Measurements from ENCODE around the gene SPACA7. TPM values are rescaled to one million over a fixed set of nuclear protein-coding genes. Genes with fewer than 3 reads are reported as not detected.
"Not testable (repeated sequence)": the region's sequence is repeated elsewhere in the genome, so short reads cannot be mapped to it uniquely, and the experiment has no call there.

SPACA7 gene
- total and polyA plus RNA-seq, 10 of the 15 experiments (the other 5 are each of a cell fraction or from before 2014, with no cell fraction given): not detected

GRCh38 chr13:112431734-112432133 is 55.6 kb downstream of the SPACA7 start:
- H3K79me2 ChIP-seq (ENCODE audit: control insufficient read depth, insufficient read depth, low read length): no peaks in the 10 kb centered on the region
- H3K4me3 ChIP-seq: no peak overlapping the region
- H3K4me2 ChIP-seq (ENCODE audit: control insufficient read depth, insufficient read depth): no peak overlapping the region
- H3K27ac ChIP-seq (ENCODE audit: control insufficient read depth, insufficient read depth): no peak overlapping the region
- WGBS (ENCODE audit: insufficient coverage, insufficient replicate concordance, low lambda C conversion rate, missing lambda C conversion rate): 0% methylated on average over 5 of the region's 5 CpGs
- ATAC-seq: no peak
- SMC1A ChIA-PET (ENCODE audit: uncharacterized antibody, unreplicated experiment): no interaction called here
- no peaks in the 10 kb centered on the region for H3K27me3 ChIP-seq (replicated peaks in 1 of 2; ENCODE audit: control insufficient read depth in 2 of 2, insufficient read depth in 2 of 2, low read length in 1 of 2)
- no TSS peak for BruUV-seq (replicated peaks)
- no peaks in the 10 kb centered on the region for H3K36me3 ChIP-seq (ENCODE audit: control insufficient read depth in 2 of 2, insufficient read depth in 2 of 2, low read length in 1 of 2)
- DNase-seq (ENCODE audit: low read depth, low spot score): no peak
- no peaks in the 10 kb centered on the region for H3K9me3 ChIP-seq (replicated peaks; ENCODE audit: control insufficient read depth, insufficient read depth, low read length)
- RAD21 ChIA-PET (ENCODE audit: unreplicated experiment): no interaction called here
- in situ Hi-C loops (cut with MboI): loop anchor here (25.0 kb wide), 1 partner anchor 1344 kb away; no protein-coding TSS in a partner anchor
- CTCF ChIA-PET: no interaction called here
- FAIRE-seq: no peak
- POLR2A ChIA-PET: no interaction called here
- no peaks in the 10 kb centered on the region for H4K20me1 ChIP-seq (ENCODE audit: control insufficient read depth, insufficient read depth)
- H3K4me1 ChIP-seq (ENCODE audit: control insufficient read depth, insufficient read depth, low read length): no peaks in the 10 kb centered on the region
- H3K9ac ChIP-seq (ENCODE audit: control insufficient read depth, insufficient read depth, low read length): no peak overlapping the region
- intact Hi-C loops (cut with micrococcal nuclease; ENCODE audit: unreplicated experiment): no loop called here
- TF ChIP-seq GABPA (IDR thresholded peaks at IDR 0.05; ENCODE audit: low read depth) (no peak), SIX5 (IDR thresholded peaks at IDR 0.05; ENCODE audit: low read depth, low read length, severe bottlenecking) (no peak), E4F1 (IDR thresholded peaks at IDR 0.05; ENCODE audit: borderline replicate concordance, partially characterized antibody) (no peak), MYB (IDR thresholded peaks at IDR 0.05; ENCODE audit: borderline replicate concordance, low read depth, low read length) (no peak), FOXK2 (IDR thresholded peaks at IDR 0.05) (no peak), HDGF (IDR thresholded peaks at IDR 0.05) (no peak), SP1 (IDR thresholded peaks at IDR 0.05; ENCODE audit: low read depth, low read length) (no peak), RB1 (IDR thresholded peaks at IDR 0.05; ENCODE audit: borderline replicate concordance) (no peak), CREB1 (IDR thresholded peaks at IDR 0.05; ENCODE audit: low read depth) (no peak), ZNF24 (IDR thresholded peaks at IDR 0.05) (no peak), PAX5 (IDR thresholded peaks at IDR 0.05; ENCODE audit: borderline replicate concordance, low read depth, low read length) (no peak), TCF12 (IDR thresholded peaks at IDR 0.05; ENCODE audit: low read depth, low read length) (no peak), FOXM1 (IDR thresholded peaks at IDR 0.05; ENCODE audit: low read depth, low read length) (no peak), ZNF274 (IDR thresholded peaks at IDR 0.05; ENCODE audit: insufficient read depth, insufficient read length) (no peak), SREBF1 (IDR thresholded peaks at IDR 0.05; ENCODE audit: low read length) (no peak), JUNB (IDR thresholded peaks at IDR 0.05) (no peak)
- no peak overlapping the region for H2AFZ ChIP-seq (ENCODE audit: control insufficient read depth, low read depth, low read length)

DNA sequence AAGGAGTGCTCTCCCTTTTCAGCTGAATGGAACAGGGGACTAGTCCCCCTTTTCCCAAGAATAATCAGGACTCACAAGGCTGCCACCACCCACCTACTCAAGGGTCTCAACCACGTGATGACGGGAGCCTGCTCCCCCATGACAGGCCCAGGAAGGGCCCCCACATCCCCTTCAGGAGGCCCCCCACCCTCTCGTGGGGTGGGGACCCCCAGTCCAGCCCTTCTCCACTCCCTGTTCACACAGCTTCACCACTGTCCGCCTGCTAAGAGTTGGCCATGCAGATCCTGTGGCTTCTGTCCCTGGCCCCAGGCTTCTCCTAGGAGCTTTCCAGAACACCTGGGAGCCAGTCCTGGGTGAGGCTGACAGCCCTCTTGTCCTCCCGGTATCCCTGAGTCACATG is 56.6 kb downstream of the SPACA7 start:
- H2AFZ ChIP-seq (ENCODE audit: control insufficient read depth, low read depth, low read length); SMC1A ChIA-PET (ENCODE audit: uncharacterized antibody, unreplicated experiment); H4K20me1 ChIP-seq (ENCODE audit: control insufficient read depth, insufficient read depth); H3K27ac ChIP-seq (ENCODE audit: control insufficient read depth, insufficient read depth); RAD21 ChIA-PET (ENCODE audit: unreplicated experiment); H3K79me2 ChIP-seq (ENCODE audit: control insufficient read depth, insufficient read depth, low read length); DNase-seq (ENCODE audit: low read depth, low spot score); H3K4me2 ChIP-seq (ENCODE audit: control insufficient read depth, insufficient read depth); H3K36me3 ChIP-seq (ENCODE audit: control insufficient read depth in 2 of 2, insufficient read depth in 2 of 2, low read length in 1 of 2); H3K9ac ChIP-seq (ENCODE audit: control insufficient read depth, insufficient read depth, low read length); H3K9me3 ChIP-seq (replicated peaks; ENCODE audit: control insufficient read depth, insufficient read depth, low read length); H3K4me3 ChIP-seq; BruUV-seq (replicated peaks); POLR2A ChIA-PET; FAIRE-seq; ATAC-seq; intact Hi-C loops (cut with micrococcal nuclease; ENCODE audit: unreplicated experiment); H3K4me1 ChIP-seq (ENCODE audit: control insufficient read depth, insufficient read depth, low read length); H3K27me3 ChIP-seq (replicated peaks in 1 of 2; ENCODE audit: control insufficient read depth in 2 of 2, insufficient read depth in 2 of 2, low read length in 1 of 2): not testable (repeated sequence)
- CTCF ChIA-PET: interaction anchor here (1.4 kb wide), 1 partner anchor 11 kb away, joined by 4 read pairs; no protein-coding TSS in a partner anchor
- WGBS (ENCODE audit: insufficient coverage, insufficient replicate concordance, low lambda C conversion rate, missing lambda C conversion rate): 27% methylated on average over 5 of the region's 5 CpGs
- in situ Hi-C loops (cut with MboI): loop anchor here (25.0 kb wide), 1 partner anchor 1345 kb away; no protein-coding TSS in a partner anchor
